HepG2 (cell line): ENCODE results near the gene SNAP25.

ENCODE experiments used
- POLR2AphosphoS5 ChIP-seq: IDR thresholded peaks from 2 replicates; pipeline ENCODE4 v1.6.1; 2012; ENCODE audit warnings: low read depth, low read length
- SRF ChIP-seq: IDR thresholded peaks from 2 replicates; pipeline ENCODE4 v1.6.1; 2011; ENCODE audit warnings: mild to moderate bottlenecking, low read depth, low read length, moderate library complexity
- ZNF232 ChIP-seq: sonication (generic); formaldehyde crosslinking; IDR thresholded peaks from 2 replicates; pipeline ENCODE4 v1.4.0; 2020; ENCODE audit warnings: missing genetic modification reagents, borderline replicate concordance

DNA sequence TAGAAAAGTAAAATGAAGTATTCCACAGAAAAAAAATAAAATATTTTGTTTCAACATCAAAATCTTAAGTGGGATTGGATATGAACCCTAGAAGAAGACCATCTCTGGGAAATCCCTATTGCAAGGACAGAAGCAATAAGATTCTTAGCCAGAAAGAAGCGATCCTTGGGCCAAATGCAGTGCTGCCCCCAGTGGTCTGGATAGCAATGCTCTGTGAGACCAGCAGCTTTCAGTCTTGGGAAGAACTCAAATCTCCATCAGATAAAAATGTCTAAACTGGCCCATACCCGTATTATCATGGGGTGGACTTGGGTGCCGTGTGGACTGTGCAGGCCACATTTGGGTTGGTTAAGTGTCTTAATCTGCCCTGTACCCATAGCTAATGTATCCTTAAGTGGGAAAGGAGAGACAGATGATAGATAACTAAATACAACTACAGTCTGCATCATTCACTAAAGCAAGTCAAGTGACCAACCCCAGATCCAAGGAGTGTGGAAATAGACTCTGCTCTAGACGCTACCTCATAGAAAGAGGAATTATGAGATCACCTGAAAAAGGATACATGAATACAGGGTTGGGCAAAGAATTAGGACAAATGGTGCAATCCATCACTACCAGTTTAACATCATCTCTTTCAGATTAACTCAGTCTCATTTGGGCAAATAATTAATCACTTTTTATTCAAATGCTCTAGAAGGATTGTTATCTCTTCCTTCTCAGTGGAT is 38.9 kb upstream of the SNAP25 start:
- TF ChIP-seq SRF = no peak
- TF ChIP-seq ZNF232 (CRISPR knock-in tag) = no peak
- TF ChIP-seq POLR2AphosphoS5 = no peak
